Measurements from ENCODE around the gene MYH3.
"Not testable (repeated sequence)": the region's sequence is repeated elsewhere in the genome, so short reads cannot be mapped to it uniquely, and the experiment has no call there.

Gene MYH3

GRCh38 chr17:10657148-10657547, at the start of gene MYH3:
Gene MYH3 (minus strand): TSS chr17:10657309. CDS start chr17:10655064, 2,245 bp downstream.
- DNase-seq, result no peak

GRCh38 chr17:10705727-10706126, 48.6 kb upstream of the MYH3 start:
- DNase-seq, result no peak

GRCh38 chr17:10702574-10702973, 45.5 kb upstream of the MYH3 start:
- no peak for DNase-seq

- DNase-seq, result peak; percentile 14 to 44
Observed at GRCh38 chr17:10699856-10700255, 42.7 kb upstream of the MYH3 start.

- DNase-seq, result no peak
Observed at GRCh38 chr17:10698096-10698818, 41.1 kb upstream of the MYH3 start.

GRCh38 chr17:10697092-10698081, 40.3 kb upstream of the MYH3 start, which contains the start of the genes ADPRM and SCO1:
Gene ADPRM (plus strand): TSS chr17:10697594. CDS start chr17:10704927, 7,333 bp downstream.
Gene SCO1 (minus strand): TSS chr17:10697533. CDS start chr17:10697507, 26 bp downstream.
- peak; percentile 90 to 92 for DNase-seq

GRCh38 chr17:10695875-10696407, 38.8 kb upstream of the MYH3 start:
- not testable (repeated sequence) for DNase-seq

GRCh38 chr17:10687499-10687898, 30.4 kb upstream of the MYH3 start:
- DNase-seq, result no peak

- DNase-seq, result no peak
Observed at GRCh38 chr17:10683853-10684252, 26.7 kb upstream of the MYH3 start.

- DNase-seq, result no peak
Observed at GRCh38 chr17:10681866-10682446, 24.8 kb upstream of the MYH3 start.

- DNase-seq, result no peak
Observed at GRCh38 chr17:10674704-10675103, 17.6 kb upstream of the MYH3 start.

- DNase-seq, result no peak
Observed at GRCh38 chr17:10673312-10673711, 16.2 kb upstream of the MYH3 start.

- no peak for DNase-seq
Observed at GRCh38 chr17:10668775-10669174, 11.7 kb upstream of the MYH3 start.

- DNase-seq, result no peak
Observed at GRCh38 chr17:10666906-10667305, 9.8 kb upstream of the MYH3 start.

GRCh38 chr17:10664571-10664970, 7.5 kb upstream of the MYH3 start:
- no peak for DNase-seq

- no peak for DNase-seq
Observed at GRCh38 chr17:10663231-10663630, 6.1 kb upstream of the MYH3 start.

- no peak for DNase-seq
Observed at GRCh38 chr17:10661437-10661836, 4.3 kb upstream of the MYH3 start.

GRCh38 chr17:10657879-10658278, 770 bp upstream of the MYH3 start:
- no peak for DNase-seq

GRCh38 chr17:10653987-10654386, 3.1 kb downstream of the MYH3 start:
- no peak for DNase-seq

GRCh38 chr17:10652984-10653659, 4.0 kb downstream of the MYH3 start:
- no peak for DNase-seq

GRCh38 chr17:10651927-10652326, 5.2 kb downstream of the MYH3 start:
- DNase-seq, result no peak

- no peak for DNase-seq
Observed at GRCh38 chr17:10649602-10650001, 7.5 kb downstream of the MYH3 start.

All from CD4-positive, alpha-beta T cell treated with Interleukin-1 beta for 1 hour (primary cell).